22Rv1 (cell line): Measurements from ENCODE around the gene PRDM2.

Source experiments
- H3K27ac ChIP-seq: fragments of 450-650 bp; 2 replicates; pipeline ENCODE4 v1.5.1; 2017
- CTCF ChIP-seq: fragments of 450-650 bp; IDR thresholded peaks from 2 replicates; pipeline ENCODE4 v1.5.1; 2017; ENCODE audit warnings: mild to moderate bottlenecking
- ZFX ChIP-seq: fragments of 450-650 bp; IDR thresholded peaks from 2 replicates; pipeline ENCODE4 v1.6.1; 2017; ENCODE audit warnings: antibody characterized with exemption, borderline replicate concordance

Gene PRDM2

DNA sequence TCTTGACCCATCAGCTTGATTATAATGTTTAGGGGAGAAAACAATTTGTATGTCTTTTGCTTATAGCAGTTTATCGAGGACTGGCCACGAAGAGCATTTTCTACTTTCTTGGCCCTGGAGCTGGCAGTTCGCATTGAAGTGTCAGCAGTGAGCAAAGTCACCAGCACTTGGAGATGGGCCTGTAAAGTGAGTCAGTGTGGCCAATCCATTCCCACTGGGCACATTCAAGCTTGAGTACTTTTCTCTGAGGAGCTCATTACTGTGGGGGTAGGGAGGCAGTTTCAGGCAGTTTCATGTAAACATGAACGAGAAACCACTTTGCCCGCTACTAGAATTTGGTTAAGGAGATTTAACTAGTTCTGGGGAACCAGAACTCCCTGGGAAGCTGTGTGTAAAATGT lies 164.8 kb downstream of the PRDM2 start:
- TF ChIP-seq ZFX: no peak
- TF ChIP-seq CTCF: no peak
- no peak overlapping the region for H3K27ac ChIP-seq

GRCh38 chr1:13865851-13866250 lies 165.9 kb downstream of the PRDM2 start:
- TF ChIP-seq CTCF: no peak
- TF ChIP-seq ZFX: no peak
- no peak overlapping the region for H3K27ac ChIP-seq

GRCh38 chr1:13867603-13868002 lies 167.6 kb downstream of the PRDM2 start:
- TF ChIP-seq CTCF (no peak), ZFX (no peak)
- H3K27ac ChIP-seq: no peak overlapping the region

DNA sequence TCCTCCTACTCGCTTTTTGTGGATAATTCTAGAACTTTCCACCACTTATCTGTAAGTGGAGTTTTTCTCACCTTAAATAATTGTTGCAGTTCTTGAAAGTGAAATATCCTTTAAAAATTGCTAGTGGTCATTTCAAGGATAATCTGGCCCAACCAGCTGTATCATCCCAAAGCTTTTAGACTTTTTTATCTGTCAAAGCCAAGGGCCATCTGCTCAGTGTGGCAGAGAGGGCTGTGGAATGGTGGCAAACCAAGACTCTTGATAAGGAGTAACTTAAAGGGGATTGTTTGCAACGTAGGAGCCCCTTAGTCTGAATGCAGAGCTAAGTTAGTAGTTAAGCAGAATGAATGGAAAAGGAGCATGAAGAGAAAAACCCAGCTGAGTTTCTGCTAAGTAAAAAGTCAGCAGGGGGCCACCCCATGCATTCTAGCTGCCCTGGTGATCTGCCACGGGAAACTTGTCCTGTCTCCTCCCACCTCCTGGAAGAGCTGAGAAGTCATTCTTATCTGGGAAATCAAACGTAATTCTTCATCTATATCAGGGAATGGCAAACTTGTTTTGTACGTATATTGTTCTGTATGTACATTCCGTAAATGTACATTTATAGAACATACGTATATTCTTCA lies 169.3 kb downstream of the PRDM2 start:
- H3K27ac ChIP-seq: no peak overlapping the region
- no peak for TF ChIP-seq ZFX
- no peak for TF ChIP-seq CTCF

GRCh38 chr1:13871413-13871812 lies 171.4 kb downstream of the PRDM2 start:
- TF ChIP-seq CTCF (no peak), ZFX (no peak)

DNA sequence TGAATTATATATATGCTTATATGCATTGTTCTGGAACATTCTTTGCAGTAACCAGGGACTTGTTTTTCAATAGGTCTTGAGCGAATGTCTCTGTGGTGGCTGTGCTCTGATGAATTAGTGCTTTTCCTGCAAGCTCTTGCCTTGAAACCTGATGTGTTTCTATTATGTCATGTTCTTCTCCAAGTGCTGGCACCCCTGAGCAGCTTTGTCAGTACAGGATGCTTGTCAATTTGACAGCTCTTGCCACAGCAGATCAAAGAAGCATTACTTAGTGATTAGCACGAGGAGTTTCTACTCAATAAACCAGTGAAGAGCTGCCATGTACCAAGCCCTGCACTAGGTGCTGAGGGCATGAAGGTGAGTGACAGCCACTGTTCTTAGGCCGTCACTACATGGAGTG lies 171.9 kb downstream of the PRDM2 start:
- no peak overlapping the region for H3K27ac ChIP-seq
- no peak for TF ChIP-seq CTCF
- TF ChIP-seq ZFX: no peak

More at GRCh38 chr1:13871413-13871812, 171.4 kb downstream of the PRDM2 start:
- H3K27ac ChIP-seq: no peak overlapping the region

DNA sequence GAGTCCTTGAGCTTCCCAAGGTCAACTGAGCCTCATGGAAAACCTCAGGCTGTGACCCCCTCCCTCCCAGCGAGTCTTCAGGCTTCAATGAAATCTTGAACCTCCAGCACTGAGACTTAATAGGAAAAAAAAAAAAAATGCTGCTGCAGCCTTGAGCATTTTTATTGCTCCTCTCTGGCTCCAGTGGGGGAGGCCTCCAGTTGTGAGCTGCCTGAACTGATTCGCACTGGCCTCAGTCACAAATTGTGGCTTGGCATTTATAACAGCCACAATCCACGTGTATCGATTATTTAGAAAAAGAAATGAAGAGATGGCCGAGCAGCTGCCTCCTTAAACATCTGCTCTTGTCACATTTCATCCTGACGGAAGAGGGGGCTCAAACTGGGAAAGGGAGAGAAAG lies 173.0 kb downstream of the PRDM2 start:
- H3K27ac ChIP-seq: no peak overlapping the region
- no peak for TF ChIP-seq ZFX
- no peak for TF ChIP-seq CTCF
